SK-N-MC (cell line): Measurements from ENCODE around the gene VWC2L.

ENCODE experiments used
- DNase-seq: peaks from one replicate; pipeline ENCODE4 v3.0.0-alpha.2; 2011; ENCODE audit warnings: low read depth, low spot score
- H3K27ac ChIP-seq: fragments of 200-600 bp; sonication (generic); 2 replicates; pipeline ENCODE4 v1.5.1; 2016; ENCODE audit warnings: mixed run types
- H3K36me3 ChIP-seq: fragments of 200-600 bp; sonication (generic); 2 replicates; pipeline ENCODE4 v1.6.1; 2017; ENCODE audit warnings: antibody characterized with exemption, low read length, mixed read lengths; ENCODE audit not compliant: insufficient read depth
- H3K4me3 ChIP-seq: fragments of 200-600 bp; sonication (generic); 2 replicates; pipeline ENCODE4 v1.5.1; 2016
- H3K9ac ChIP-seq: fragments of 200-600 bp; sonication (generic); 2 replicates; pipeline ENCODE4 v1.8.0; 2017; ENCODE audit warnings: mixed run types, mixed read lengths; ENCODE audit not compliant: insufficient read length
- H3K9me3 ChIP-seq: fragments of 200-600 bp; sonication (generic); 2 replicates; pipeline ENCODE4 v1.6.1; 2017; ENCODE audit warnings: low read depth, mild to moderate bottlenecking, antibody characterized with exemption, low read length, moderate library complexity, mixed read lengths
- EZH2 ChIP-seq: fragments of 200-600 bp; sonication (generic); IDR thresholded peaks from one replicate; pipeline ENCODE4 v1.6.1; 2017; ENCODE audit warnings: antibody characterized with exemption
- FOXP2 ChIP-seq: optimal IDR thresholded peaks from 2 replicates; pipeline ENCODE3; 2011; ENCODE audit warnings: mild to moderate bottlenecking, moderate library complexity; ENCODE audit not compliant: insufficient read depth; ENCODE audit errors: extremely low read length, control extremely low read depth
- POLR2AphosphoS5 ChIP-seq: IDR thresholded peaks from 2 replicates; pipeline ENCODE4 v1.6.1; 2012; ENCODE audit warnings: mild to moderate bottlenecking, low read depth, low read length, borderline replicate concordance

VWC2L gene

GRCh38 chr2:214484239-214484638, 73.4 kb downstream of the VWC2L start:
- Histone ChIP-seq H3K9ac (no peak overlapping the region), H3K27ac (no peak overlapping the region), H3K36me3 (no peaks in the 10 kb centered on the region), H3K4me3 (no peak overlapping the region), H3K9me3 (no peaks in the 10 kb centered on the region)
- no peak for DNase-seq
- no peak for TF ChIP-seq FOXP2
- TF ChIP-seq EZH2 = no peak
- no peak for TF ChIP-seq POLR2AphosphoS5

DNA sequence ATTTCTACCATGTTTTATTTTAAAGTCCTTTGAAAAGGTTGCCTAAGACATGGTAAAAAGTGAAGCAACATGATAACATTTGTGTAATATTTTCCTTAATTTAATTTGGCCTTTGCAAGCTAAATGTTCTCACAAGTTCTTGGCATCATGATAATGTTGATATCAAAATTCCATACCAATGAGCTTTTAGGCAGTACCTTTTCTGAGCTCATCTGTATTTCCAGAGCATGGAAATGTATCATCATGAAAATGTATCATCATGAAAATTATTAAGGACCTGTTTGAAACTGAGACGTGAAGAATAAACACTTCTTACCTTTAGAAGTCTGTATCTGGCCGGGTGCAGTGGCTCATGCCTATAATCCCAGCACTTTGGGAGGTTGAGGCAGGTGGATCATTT, 73.8 kb downstream of the VWC2L start:
- Histone ChIP-seq H3K36me3 (no peaks in the 10 kb centered on the region), H3K9me3 (no peaks in the 10 kb centered on the region), H3K9ac (no peak overlapping the region), H3K4me3 (no peak overlapping the region), H3K27ac (no peak overlapping the region)
- TF ChIP-seq FOXP2 (no peak), POLR2AphosphoS5 (no peak), EZH2 (no peak)
- DNase-seq = no peak

DNA sequence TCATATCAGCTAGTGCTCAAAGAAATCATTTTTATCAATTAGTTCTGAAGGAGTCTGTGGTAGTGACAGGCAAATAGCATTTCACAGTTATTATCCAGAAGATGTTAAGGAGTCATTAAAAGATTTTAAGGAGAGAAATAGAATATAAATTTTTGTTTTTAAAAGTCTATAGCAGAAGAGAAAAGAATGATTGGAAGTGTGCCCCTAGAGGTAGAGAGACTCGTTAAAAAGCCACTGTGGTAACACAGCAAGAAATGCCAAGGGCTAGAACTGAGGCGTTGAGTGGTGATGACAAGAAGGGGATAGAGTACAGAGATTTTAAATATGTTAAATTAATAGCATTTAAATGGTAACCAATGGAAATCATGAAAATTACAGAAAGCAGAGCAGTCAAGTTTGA, 78.3 kb downstream of the VWC2L start:
- Histone ChIP-seq H3K4me3 (no peak overlapping the region), H3K9me3 (no peaks in the 10 kb centered on the region), H3K9ac (no peak overlapping the region), H3K36me3 (no peaks in the 10 kb centered on the region), H3K27ac (no peak overlapping the region)
- DNase-seq = no peak
- TF ChIP-seq POLR2AphosphoS5 (no peak), FOXP2 (no peak), EZH2 (no peak)

DNA sequence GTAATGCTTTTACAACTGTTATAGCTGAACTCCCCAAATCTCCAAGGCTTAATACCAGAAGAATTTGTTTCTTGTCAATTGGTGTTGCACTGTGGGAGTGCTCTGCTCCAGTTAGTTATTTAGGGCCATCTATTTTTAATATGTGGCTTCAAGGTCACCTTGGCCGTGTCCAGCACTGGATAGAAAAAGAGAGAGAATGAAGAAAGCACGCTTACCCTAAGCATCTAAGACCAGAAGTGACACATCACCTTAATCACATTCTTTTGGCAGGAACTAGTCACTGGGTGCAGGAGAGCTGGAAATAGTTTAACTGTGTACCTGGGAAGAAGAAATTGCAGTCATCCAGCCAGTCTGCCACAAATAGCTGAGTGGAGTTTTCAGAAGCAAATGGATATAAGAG, 78.8 kb downstream of the VWC2L start:
- Histone ChIP-seq H3K36me3 (no peaks in the 10 kb centered on the region), H3K9ac (no peak overlapping the region), H3K4me3 (no peak overlapping the region), H3K27ac (no peak overlapping the region), H3K9me3 (no peaks in the 10 kb centered on the region)
- DNase-seq = no peak
- TF ChIP-seq FOXP2 = no peak
- no peak for TF ChIP-seq EZH2
- TF ChIP-seq POLR2AphosphoS5 = no peak

GRCh38 chr2:214492152-214492551, 81.3 kb downstream of the VWC2L start:
- no peak overlapping the region for H3K9ac ChIP-seq
- DNase-seq = no peak
- TF ChIP-seq EZH2 = no peak
- no peak overlapping the region for H3K4me3 ChIP-seq
- H3K36me3 ChIP-seq = no peaks in the 10 kb centered on the region
- no peaks in the 10 kb centered on the region for H3K9me3 ChIP-seq
- H3K27ac ChIP-seq = no peak overlapping the region

GRCh38 chr2:214492608-214493007, 81.8 kb downstream of the VWC2L start:
- Histone ChIP-seq H3K9ac (no peak overlapping the region), H3K4me3 (no peak overlapping the region), H3K36me3 (no peaks in the 10 kb centered on the region), H3K27ac (no peak overlapping the region), H3K9me3 (no peaks in the 10 kb centered on the region)
- TF ChIP-seq EZH2 = no peak
- TF ChIP-seq FOXP2 = no peak
- TF ChIP-seq POLR2AphosphoS5 = no peak
- DNase-seq = no peak

- Histone ChIP-seq H3K27ac (no peak overlapping the region), H3K36me3 (no peaks in the 10 kb centered on the region), H3K9me3 (no peaks in the 10 kb centered on the region), H3K9ac (no peak overlapping the region), H3K4me3 (no peak overlapping the region)
- no peak for DNase-seq
- TF ChIP-seq FOXP2 = no peak
- TF ChIP-seq EZH2 = no peak
- no peak for TF ChIP-seq POLR2AphosphoS5
These were observed 86.6 kb downstream of the VWC2L start for GRCh38 chr2:214497489-214497888.

DNA sequence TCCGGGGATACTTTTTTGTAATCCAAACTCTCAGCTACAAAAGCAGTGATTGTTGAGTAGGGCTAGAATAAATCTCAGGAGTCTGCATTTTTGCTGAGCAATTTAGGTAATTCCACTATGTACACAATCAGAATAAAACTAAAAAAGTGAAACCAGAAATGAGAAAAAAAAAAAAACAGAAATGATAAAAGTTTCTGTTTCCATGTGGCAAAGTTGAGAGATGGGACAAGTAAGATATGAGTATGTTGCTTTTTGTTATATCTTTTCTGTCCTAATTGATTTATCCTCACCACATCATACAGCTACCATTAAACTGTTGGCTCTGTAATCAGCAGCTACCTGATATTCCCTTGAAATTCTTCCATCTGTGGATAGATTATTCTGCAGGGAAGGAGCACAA, 92.7 kb downstream of the VWC2L start:
- no peak overlapping the region for H3K4me3 ChIP-seq
- no peak overlapping the region for H3K9ac ChIP-seq
- TF ChIP-seq FOXP2 (no peak), EZH2 (no peak), POLR2AphosphoS5 (no peak)
- H3K36me3 ChIP-seq = no peaks in the 10 kb centered on the region
- H3K9me3 ChIP-seq = no peaks in the 10 kb centered on the region
- DNase-seq = no peak
- no peak overlapping the region for H3K27ac ChIP-seq

- Histone ChIP-seq H3K9ac (no peak overlapping the region), H3K36me3 (no peaks in the 10 kb centered on the region), H3K4me3 (no peak overlapping the region), H3K9me3 (no peaks in the 10 kb centered on the region), H3K27ac (no peak overlapping the region)
- no peak for DNase-seq
- no peak for TF ChIP-seq FOXP2
- no peak for TF ChIP-seq EZH2
- no peak for TF ChIP-seq POLR2AphosphoS5
These were observed 93.9 kb downstream of the VWC2L start for GRCh38 chr2:214504599-214505376.

DNA sequence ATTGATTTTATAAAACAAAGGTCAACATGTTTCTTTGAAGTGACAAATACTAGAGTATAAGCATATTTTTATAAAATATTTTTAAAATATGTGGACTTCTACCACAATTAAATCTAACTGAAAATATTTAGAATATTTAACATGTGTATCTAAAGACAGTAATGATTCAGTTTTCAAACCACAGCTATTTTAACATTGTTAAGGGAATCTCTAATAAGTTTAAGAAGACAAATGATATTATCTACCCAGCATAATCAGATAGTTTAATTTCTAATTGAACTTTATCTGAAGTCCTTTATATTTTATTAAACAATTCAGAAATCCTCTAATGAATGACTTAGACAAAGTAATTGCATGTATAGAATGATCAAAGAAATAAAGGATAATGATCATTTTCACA, 96.2 kb downstream of the VWC2L start:
- DNase-seq = no peak

More for the DNA sequence above, 96.2 kb downstream of the VWC2L start:
- H3K27ac ChIP-seq = no peak overlapping the region
- H3K4me3 ChIP-seq = no peak overlapping the region
- H3K9me3 ChIP-seq = no peaks in the 10 kb centered on the region
- H3K36me3 ChIP-seq = no peaks in the 10 kb centered on the region
- H3K9ac ChIP-seq = no peak overlapping the region
- TF ChIP-seq EZH2 (no peak), POLR2AphosphoS5 (no peak)
